ENCODE data around the gene ERC1.

GRCh38 chr12:1494856-1495255 is 503.8 kb downstream of the ERC1 start:
- TF ChIP-seq POLR2A (IDR thresholded peaks at IDR 0.05) (no peak), CTCF (IDR thresholded peaks at IDR 0.05) (no peak), POLR2AphosphoS5 (IDR thresholded peaks at IDR 0.05) (no peak)
